Measurements from ENCODE around the gene RRAGB.
"Not testable (repeated sequence)": the region's sequence is repeated elsewhere in the genome, so short reads cannot be mapped to it uniquely, and the experiment has no call there.

Gene RRAGB, protein sequence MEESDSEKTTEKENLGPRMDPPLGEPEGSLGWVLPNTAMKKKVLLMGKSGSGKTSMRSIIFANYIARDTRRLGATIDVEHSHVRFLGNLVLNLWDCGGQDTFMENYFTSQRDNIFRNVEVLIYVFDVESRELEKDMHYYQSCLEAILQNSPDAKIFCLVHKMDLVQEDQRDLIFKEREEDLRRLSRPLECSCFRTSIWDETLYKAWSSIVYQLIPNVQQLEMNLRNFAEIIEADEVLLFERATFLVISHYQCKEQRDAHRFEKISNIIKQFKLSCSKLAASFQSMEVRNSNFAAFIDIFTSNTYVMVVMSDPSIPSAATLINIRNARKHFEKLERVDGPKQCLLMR

DNA sequence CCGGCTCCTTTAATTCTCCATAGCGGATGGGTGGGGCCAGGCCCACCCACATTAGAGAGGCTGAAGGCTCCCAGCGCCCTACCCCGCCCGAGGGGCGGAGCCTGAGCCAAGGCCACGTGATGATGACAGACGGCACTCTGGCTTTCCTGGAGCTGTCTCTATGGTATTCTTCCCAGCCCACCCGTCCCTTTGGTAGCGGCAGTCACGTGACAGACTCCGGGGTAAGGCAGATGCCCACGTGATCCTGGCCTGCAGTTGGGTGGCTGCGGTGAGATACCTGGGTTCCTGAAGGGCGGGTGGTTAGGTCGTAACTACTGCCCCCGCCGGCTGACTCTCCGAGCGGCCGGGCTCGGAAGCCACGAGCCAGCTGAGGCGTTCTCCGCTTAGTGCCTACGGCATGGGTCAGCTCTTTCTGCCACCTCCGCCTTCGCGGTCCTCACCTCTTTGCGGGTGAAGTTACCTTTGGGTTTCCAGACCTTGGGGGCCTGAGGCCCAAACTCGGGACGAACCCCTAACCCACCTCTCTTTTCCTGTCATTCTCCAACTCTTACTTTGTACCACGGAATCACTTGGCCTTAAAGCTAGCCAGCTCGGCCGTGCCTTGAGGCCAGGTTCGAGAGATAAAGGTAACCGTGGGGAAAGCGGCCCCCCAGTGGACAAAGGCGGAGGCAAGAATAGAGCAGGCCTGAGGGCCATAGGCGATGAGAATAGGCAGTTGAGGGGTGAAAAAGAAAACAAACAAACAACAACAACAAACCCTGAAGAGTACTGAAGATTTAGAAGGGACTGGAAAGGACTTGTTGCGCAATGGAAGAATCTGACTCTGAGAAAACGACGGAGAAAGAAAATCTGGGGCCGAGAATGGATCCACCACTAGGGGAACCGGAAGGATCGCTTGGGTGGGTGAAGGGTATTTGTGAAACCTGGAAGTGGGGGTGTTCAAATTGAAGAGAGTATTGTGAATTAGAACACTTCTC, at the start of gene RRAGB:
Gene RRAGB, plus strand, starts transcription at position 229 of the 977 bp plus-strand sequence. Its CDS starts 579 bp downstream, at position 808.
- DNase-seq = peak; percentile 91 to 94 (median 92)

DNA sequence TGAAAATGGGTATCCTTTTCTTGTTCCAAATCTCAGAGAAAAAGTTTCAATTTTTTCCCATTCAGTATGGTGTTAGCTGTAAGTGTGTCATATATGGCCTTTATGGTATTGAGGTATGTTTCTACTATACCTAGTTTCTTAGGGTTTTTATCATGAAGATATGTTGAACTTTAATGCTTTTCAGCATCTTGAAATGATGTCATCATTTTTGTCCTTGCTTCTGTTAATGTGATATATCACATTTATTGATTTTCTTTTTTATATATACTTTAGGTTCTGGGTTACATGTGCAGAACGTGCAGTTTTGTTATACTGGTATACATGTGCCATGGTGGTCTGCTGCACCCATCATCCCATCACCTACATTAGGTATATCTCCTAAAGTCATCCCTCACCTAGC, 49.5 kb upstream of the RRAGB start:
- no peak for DNase-seq

DNA sequence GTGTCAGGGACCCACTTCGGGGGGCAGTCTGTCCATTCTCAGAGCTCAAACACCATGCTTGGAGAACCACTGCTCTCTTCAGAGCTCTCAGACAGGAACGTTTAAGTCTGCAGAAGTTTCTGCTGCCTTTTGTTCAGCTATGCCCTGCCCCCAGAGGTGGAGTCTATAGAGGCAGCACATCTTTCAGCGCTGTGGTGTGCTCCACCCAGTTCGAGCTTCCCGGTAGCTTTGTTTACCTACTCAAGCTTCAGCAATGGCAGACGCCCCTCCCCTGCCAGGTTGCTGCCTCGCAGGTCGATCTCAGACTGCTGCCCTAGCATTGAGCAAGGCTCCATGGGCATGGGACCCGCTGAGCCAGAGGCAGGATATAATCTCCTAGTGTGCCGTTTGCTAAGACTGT, 29.0 kb upstream of the RRAGB start:
- DNase-seq = not testable (repeated sequence)

GRCh38 chrX:55695227-55696018, 22.1 kb upstream of the RRAGB start:
- no peak for DNase-seq

- DNase-seq = no peak
Measured at GRCh38 chrX:55697381-55697780, 20.2 kb upstream of the RRAGB start.

GRCh38 chrX:55702671-55703070, 14.9 kb upstream of the RRAGB start:
- no peak for DNase-seq

DNA sequence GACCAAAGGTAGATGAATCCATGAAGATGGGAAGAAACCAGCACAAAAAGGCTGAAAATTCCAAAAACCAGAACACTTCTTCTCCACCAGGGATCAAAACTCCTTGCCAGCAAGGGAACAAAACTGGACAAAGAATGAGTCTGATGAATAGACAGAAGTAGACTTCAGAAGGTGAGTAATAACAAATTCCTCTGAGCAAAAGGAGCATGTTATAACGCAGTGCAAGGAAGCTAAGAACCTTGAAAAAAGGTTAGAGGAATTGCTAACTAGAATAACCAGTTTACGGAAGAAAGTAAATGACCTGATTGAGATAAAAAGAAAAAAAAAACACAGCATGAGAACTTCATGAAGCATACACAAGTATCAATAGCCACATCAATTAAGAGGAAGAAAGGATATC, 14.1 kb upstream of the RRAGB start:
- not testable (repeated sequence) for DNase-seq

- not testable (repeated sequence) for DNase-seq
Measured at GRCh38 chrX:55705066-55705465, 12.5 kb upstream of the RRAGB start.

DNA sequence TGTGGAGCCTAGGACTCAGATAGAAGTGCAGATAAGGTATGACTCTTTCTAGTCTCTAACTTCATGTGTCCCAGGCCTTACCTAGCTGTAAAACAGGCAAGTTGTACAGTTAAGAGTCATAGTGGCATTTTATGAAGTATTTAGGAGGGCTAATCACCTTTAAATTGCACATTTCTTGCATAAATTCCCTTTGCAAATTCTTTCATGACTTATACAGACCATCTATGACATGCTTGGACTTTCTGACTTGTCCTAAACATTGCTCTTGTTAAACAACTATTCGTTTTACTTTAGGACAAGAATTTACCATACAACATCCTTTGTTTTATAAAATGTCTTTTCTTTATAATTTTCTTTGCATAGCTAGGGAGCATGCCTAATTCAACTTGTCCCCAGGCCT, 7.8 kb upstream of the RRAGB start:
- DNase-seq = no peak

DNA sequence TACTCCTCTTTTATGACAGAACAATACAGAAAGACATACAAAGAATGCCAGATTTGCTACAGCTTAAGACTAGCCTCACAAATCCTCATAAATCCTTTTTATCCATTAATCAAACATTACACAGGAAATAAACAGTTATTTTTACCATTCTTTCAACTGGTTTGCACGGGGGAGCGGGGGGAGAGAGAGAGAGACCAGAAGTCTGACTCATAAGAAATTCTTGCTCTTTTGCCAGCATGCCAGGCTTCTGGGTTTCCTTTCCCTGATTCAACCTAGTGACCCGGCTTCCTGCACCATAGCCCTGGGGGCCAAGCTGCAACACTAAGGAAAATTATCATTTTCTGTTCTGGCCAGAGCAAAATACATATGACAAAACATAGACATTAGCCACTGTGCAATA, 6.8 kb upstream of the RRAGB start:
- peak in 1 of 3 donors; percentile 3 for DNase-seq

DNA sequence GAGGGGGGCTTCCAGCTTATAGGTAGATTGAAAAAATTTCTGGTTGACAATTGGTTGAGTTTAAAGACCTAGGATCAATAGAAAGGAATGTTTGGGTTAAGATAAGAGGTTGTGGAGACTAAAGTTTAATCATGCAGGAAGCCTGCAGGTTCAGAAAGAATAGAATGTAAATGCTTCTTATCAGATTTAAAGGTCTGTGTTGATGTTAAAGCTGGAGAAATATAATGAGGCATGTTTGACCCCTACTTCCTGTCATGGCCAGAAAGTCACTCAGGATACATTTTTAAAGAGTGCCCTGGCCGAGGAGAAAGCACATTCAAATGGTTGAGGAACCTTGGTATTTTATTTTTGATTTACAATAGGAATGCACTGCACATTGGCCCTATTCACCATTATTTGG, 3.9 kb upstream of the RRAGB start:
- no peak for DNase-seq

- peak; percentile 6 to 37 (median 23) for DNase-seq
Measured at GRCh38 chrX:55714161-55714560, 3.4 kb upstream of the RRAGB start.

DNA sequence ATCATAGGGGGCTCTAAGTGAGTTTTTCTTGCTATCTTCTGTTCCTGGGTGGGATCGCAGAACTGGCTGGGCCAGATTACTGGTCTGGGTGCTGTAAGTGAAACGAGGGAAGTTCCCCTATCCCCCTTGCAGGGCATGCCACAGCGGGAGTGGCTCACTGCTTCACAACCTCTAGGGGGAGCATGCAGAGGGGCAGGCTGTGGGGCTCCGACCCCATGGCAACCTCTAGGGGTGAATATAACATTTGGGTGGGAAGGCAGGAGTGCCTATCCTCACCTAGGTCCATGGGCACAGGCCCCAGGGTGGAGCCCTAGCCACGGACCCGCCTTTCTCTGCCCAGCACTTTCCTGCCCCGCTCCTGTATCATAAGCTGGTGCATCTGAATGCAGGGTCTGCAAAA, 1.7 kb upstream of the RRAGB start:
- no peak for DNase-seq

GRCh38 chrX:55716937-55717336, 612 bp upstream of the RRAGB start:
- DNase-seq = no peak

GRCh38 chrX:55731826-55732225, 14.3 kb downstream of the RRAGB start:
- DNase-seq = no peak

- DNase-seq = no peak
Measured at GRCh38 chrX:55738969-55739368, 21.4 kb downstream of the RRAGB start.

GRCh38 chrX:55742649-55743048, 25.1 kb downstream of the RRAGB start:
- no peak for DNase-seq

GRCh38 chrX:55748463-55748862, 30.9 kb downstream of the RRAGB start:
- not testable (repeated sequence) for DNase-seq

- DNase-seq = no peak
Measured at GRCh38 chrX:55750256-55750655, 32.7 kb downstream of the RRAGB start.

DNA sequence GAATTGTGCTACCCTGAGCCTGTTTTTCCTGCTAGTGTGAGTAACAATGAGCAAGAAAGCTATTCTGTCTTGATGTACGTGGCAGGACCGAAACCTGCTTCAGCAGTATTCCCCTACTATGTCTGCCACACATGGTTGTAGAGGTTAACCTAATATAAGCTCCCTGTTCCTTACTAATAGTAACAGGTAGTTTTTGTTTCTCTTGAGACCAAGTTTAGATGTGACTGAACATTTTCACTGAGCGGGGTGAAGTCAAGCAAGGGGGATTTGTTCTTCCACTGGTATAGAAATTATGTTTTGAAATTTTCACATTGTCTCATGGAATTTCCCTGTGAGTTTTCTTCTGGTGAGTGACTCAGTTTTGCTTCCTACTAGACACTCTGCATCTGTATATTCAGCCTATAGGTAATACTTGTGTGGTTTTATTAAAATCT, 37.3 kb downstream of the RRAGB start:
- DNase-seq = peak in 2 of 3 donors; percentile 1 to 18

DNA sequence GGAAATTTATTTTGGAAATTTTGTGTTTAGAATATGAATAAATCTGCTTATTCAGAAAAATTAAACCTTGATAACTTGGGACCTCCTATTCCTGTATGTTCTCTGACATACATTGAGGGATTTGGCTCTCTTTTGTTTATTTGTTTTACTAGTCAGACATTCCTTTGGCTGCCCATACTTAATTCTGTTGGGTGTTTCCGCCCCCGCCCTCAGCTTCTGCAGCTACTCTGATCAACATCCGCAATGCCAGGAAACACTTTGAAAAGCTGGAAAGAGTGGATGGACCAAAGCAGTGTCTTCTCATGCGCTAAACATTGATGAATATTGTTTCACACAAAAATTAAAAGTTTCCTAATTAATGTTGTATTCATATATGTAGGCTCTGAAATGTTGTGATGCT, 40.5 kb downstream of the RRAGB start:
- DNase-seq = no peak

- DNase-seq = no peak
Measured at GRCh38 chrX:55759478-55759877, 41.9 kb downstream of the RRAGB start.

- no peak for DNase-seq
Measured at GRCh38 chrX:55767100-55767499, 49.6 kb downstream of the RRAGB start.
